ENCODE results near the gene MPC1.

The MPC1 gene

GRCh38 chr6:166382933-166383801, at the start of gene MPC1:
Gene MPC1, minus strand, starts transcription at chr6:166382940. Its CDS starts 64 bp downstream, at chr6:166382876.
- peak; percentile 95 for DNase-seq

- DNase-seq: no peak
Measured at GRCh38 chr6:166430269-166430668, 47.5 kb upstream of the MPC1 start.

- no peak for DNase-seq
Measured at GRCh38 chr6:166424431-166424830, 41.7 kb upstream of the MPC1 start.

- no peak for DNase-seq
Measured at GRCh38 chr6:166423781-166424180, 41.0 kb upstream of the MPC1 start.

GRCh38 chr6:166423051-166423745, 40.5 kb upstream of the MPC1 start:
- DNase-seq: no peak

- no peak for DNase-seq
Measured at GRCh38 chr6:166422201-166422940, 39.6 kb upstream of the MPC1 start.

- DNase-seq: no peak
Measured at GRCh38 chr6:166420351-166420750, 37.6 kb upstream of the MPC1 start.

- no peak for DNase-seq
Measured at GRCh38 chr6:166419717-166420116, 37.0 kb upstream of the MPC1 start.

GRCh38 chr6:166419286-166419685, 36.5 kb upstream of the MPC1 start:
- no peak for DNase-seq

- no peak for DNase-seq
Measured at GRCh38 chr6:166418691-166419143, 36.0 kb upstream of the MPC1 start.

GRCh38 chr6:166417285-166417691, 34.5 kb upstream of the MPC1 start:
- no peak for DNase-seq

- DNase-seq: no peak
Measured at GRCh38 chr6:166415833-166416347, 33.1 kb upstream of the MPC1 start.

- DNase-seq: no peak
Measured at GRCh38 chr6:166415306-166415705, 32.6 kb upstream of the MPC1 start.

- DNase-seq: no peak
Measured at GRCh38 chr6:166413491-166413951, 30.8 kb upstream of the MPC1 start.

- DNase-seq: no peak
Measured at GRCh38 chr6:166412911-166413384, 30.2 kb upstream of the MPC1 start.

GRCh38 chr6:166412156-166412910, 29.6 kb upstream of the MPC1 start:
- DNase-seq: no peak

GRCh38 chr6:166411721-166412151, 29.0 kb upstream of the MPC1 start:
- no peak for DNase-seq

- DNase-seq: no peak
Measured at GRCh38 chr6:166411271-166411670, 28.5 kb upstream of the MPC1 start.

- DNase-seq: no peak
Measured at GRCh38 chr6:166410426-166410935, 27.7 kb upstream of the MPC1 start.

- DNase-seq: no peak
Measured at GRCh38 chr6:166408936-166409755, 26.4 kb upstream of the MPC1 start.

- DNase-seq: no peak
Measured at GRCh38 chr6:166406197-166406596, 23.5 kb upstream of the MPC1 start.

All from SHP77 treated with DMSO at 0.1 percent for 48 hours (cell line).